ENCODE data around the gene GRAP2. TPM values are rescaled to one million over a fixed set of nuclear protein-coding genes. Genes with fewer than 3 reads are reported as not detected.

GRAP2 gene
- total and polyA plus RNA-seq, 11 donors: 0.24 to 5.0 (median 0.85) TPM; not detected in 1

- ATAC-seq (no peak), DNase-seq (no peak)
- H3K4me1 ChIP-seq: peaks cover 0 to 10% (median 0%) of the 10 kb centered on the region in 12 donors
- 40 to 44% (median 42%) methylated on average over 24 of the region's 24 CpGs for WGBS, 4 donors
- intact Hi-C loops (cut with DNase I): loop anchor here in 1 of 10 donors (10.0 kb wide), 1 partner anchor 55 kb away; no protein-coding TSS in a partner anchor
- no peak for TF ChIP-seq CTCF (IDR thresholded peaks at IDR 0.05)
- no peak for TF ChIP-seq POLR2A (IDR thresholded peaks at IDR 0.05)
- no peaks in the 10 kb centered on the region for H3K36me3 ChIP-seq
- no peak overlapping the region for H3K27ac ChIP-seq
- no peaks in the 10 kb centered on the region for H3K9me3 ChIP-seq
- peaks cover 0 to 44% (median 13%) of the 10 kb centered on the region in 9 donors for H3K27me3 ChIP-seq
- no peak overlapping the region for H3K4me3 ChIP-seq
Observed at GRCh38 chr22:40009951-40010671, 109.2 kb downstream of the GRAP2 start.

GRCh38 chr22:40010746-40011145, 109.9 kb downstream of the GRAP2 start:
- intact Hi-C loops (cut with DNase I): loop anchor here in 1 of 10 donors (10.0 kb wide), 1 partner anchor 56 kb away; no protein-coding TSS in a partner anchor
- TF ChIP-seq POLR2A (IDR thresholded peaks at IDR 0.05) (no peak), CTCF (IDR thresholded peaks at IDR 0.05) (no peak)
- DNase-seq (peak in 1 of 5 donors; percentile 2), ATAC-seq (no peak)
- Histone ChIP-seq H3K36me3 (no peaks in the 10 kb centered on the region), H3K4me3 (no peak overlapping the region), H3K27ac (no peak overlapping the region), H3K9me3 (no peaks in the 10 kb centered on the region), H3K4me1 (peaks cover 0 to 10% (median 0%) of the 10 kb centered on the region in 12 donors), H3K27me3 (peaks cover 0 to 42% (median 13%) of the 10 kb centered on the region in 9 donors)
- WGBS, 4 donors: 79 to 86% (median 82%) methylated on average over 6 of the region's 6 CpGs

- Histone ChIP-seq H3K4me3 (no peak overlapping the region), H3K9me3 (no peaks in the 10 kb centered on the region), H3K27ac (no peak overlapping the region), H3K36me3 (no peaks in the 10 kb centered on the region), H3K27me3 (peaks cover 0 to 41% (median 9%) of the 10 kb centered on the region in 9 donors), H3K4me1 (peaks cover 0 to 5% (median 0%) of the 10 kb centered on the region in 12 donors)
- 85 to 90% (median 88%) methylated on average over 5 of the region's 5 CpGs for WGBS, 4 donors
- TF ChIP-seq POLR2A (IDR thresholded peaks at IDR 0.05) (no peak), CTCF (IDR thresholded peaks at IDR 0.05) (no peak)
- DNase-seq (no peak), ATAC-seq (no peak)
- intact Hi-C loops (cut with DNase I): loop anchor here in 1 of 10 donors (10.0 kb wide), 1 partner anchor 60 kb away; no protein-coding TSS in a partner anchor
Observed at GRCh38 chr22:40014667-40015248, 113.9 kb downstream of the GRAP2 start.

GRCh38 chr22:40015358-40015976, 114.6 kb downstream of the GRAP2 start:
- DNase-seq: no peak
- H3K27me3 ChIP-seq: peaks cover 0 to 38% (median 6%) of the 10 kb centered on the region in 9 donors
- no peak for TF ChIP-seq CTCF (IDR thresholded peaks at IDR 0.05)
- TF ChIP-seq POLR2A (IDR thresholded peaks at IDR 0.05): no peak
- no peaks in the 10 kb centered on the region for H3K4me1 ChIP-seq
- no peak overlapping the region for H3K4me3 ChIP-seq
- 69 to 81% (median 73%) methylated on average over 10 of the region's 10 CpGs for WGBS, 4 donors
- no peak for ATAC-seq
- H3K27ac ChIP-seq: no peak overlapping the region
- intact Hi-C loops (cut with DNase I): loop anchor here in 1 of 10 donors (10.0 kb wide), 1 partner anchor 61 kb away; no protein-coding TSS in a partner anchor
- no peaks in the 10 kb centered on the region for H3K9me3 ChIP-seq
- H3K36me3 ChIP-seq: no peaks in the 10 kb centered on the region
